HG02884 (cell line): ENCODE data around the gene CHD6.

Source experiments
- ATAC-seq: cut with Tn5 transposase; IDR thresholded peaks from one replicate; pipeline ENCODE4 v1.9.1; 2021; ENCODE audit warnings: mild to moderate bottlenecking, moderate library complexity; ENCODE audit not compliant: unreplicated experiment

CHD6 gene

GRCh38 chr20:41508335-41508734 is 109.8 kb downstream of the CHD6 start:
- no peak for ATAC-seq

GRCh38 chr20:41507851-41508250 is 110.3 kb downstream of the CHD6 start:
- no peak for ATAC-seq

GRCh38 chr20:41507436-41507835 is 110.7 kb downstream of the CHD6 start:
- ATAC-seq = no peak

GRCh38 chr20:41506192-41506915 is 111.8 kb downstream of the CHD6 start:
- no peak for ATAC-seq

GRCh38 chr20:41505184-41505583 is 113.0 kb downstream of the CHD6 start:
- no peak for ATAC-seq

- no peak for ATAC-seq
Observed at GRCh38 chr20:41501376-41501775, 116.8 kb downstream of the CHD6 start.

- ATAC-seq = no peak
Observed at GRCh38 chr20:41499961-41500725, 118.0 kb downstream of the CHD6 start.

- no peak for ATAC-seq
Observed at GRCh38 chr20:41499064-41499463, 119.1 kb downstream of the CHD6 start.

GRCh38 chr20:41497186-41497895 is 120.8 kb downstream of the CHD6 start:
- ATAC-seq = no peak

GRCh38 chr20:41494451-41494850 is 123.7 kb downstream of the CHD6 start:
- ATAC-seq = no peak

- no peak for ATAC-seq
Observed at GRCh38 chr20:41483553-41483930, 134.6 kb downstream of the CHD6 start.

- ATAC-seq = no peak
Observed at GRCh38 chr20:41482647-41483552, 135.3 kb downstream of the CHD6 start.

GRCh38 chr20:41480054-41480770 is 138.0 kb downstream of the CHD6 start:
- no peak for ATAC-seq

- no peak for ATAC-seq
Observed at GRCh38 chr20:41479113-41479512, 139.1 kb downstream of the CHD6 start.

- no peak for ATAC-seq
Observed at GRCh38 chr20:41478026-41478425, 140.2 kb downstream of the CHD6 start.

- no peak for ATAC-seq
Observed at GRCh38 chr20:41476446-41476845, 141.7 kb downstream of the CHD6 start.

- ATAC-seq = no peak
Observed at GRCh38 chr20:41476013-41476441, 142.2 kb downstream of the CHD6 start.

- no peak for ATAC-seq
Observed at GRCh38 chr20:41475503-41475902, 142.7 kb downstream of the CHD6 start.

GRCh38 chr20:41470362-41471095 is 147.6 kb downstream of the CHD6 start:
- ATAC-seq = no peak
